ENCODE results near the gene PRKACA.

DNA sequence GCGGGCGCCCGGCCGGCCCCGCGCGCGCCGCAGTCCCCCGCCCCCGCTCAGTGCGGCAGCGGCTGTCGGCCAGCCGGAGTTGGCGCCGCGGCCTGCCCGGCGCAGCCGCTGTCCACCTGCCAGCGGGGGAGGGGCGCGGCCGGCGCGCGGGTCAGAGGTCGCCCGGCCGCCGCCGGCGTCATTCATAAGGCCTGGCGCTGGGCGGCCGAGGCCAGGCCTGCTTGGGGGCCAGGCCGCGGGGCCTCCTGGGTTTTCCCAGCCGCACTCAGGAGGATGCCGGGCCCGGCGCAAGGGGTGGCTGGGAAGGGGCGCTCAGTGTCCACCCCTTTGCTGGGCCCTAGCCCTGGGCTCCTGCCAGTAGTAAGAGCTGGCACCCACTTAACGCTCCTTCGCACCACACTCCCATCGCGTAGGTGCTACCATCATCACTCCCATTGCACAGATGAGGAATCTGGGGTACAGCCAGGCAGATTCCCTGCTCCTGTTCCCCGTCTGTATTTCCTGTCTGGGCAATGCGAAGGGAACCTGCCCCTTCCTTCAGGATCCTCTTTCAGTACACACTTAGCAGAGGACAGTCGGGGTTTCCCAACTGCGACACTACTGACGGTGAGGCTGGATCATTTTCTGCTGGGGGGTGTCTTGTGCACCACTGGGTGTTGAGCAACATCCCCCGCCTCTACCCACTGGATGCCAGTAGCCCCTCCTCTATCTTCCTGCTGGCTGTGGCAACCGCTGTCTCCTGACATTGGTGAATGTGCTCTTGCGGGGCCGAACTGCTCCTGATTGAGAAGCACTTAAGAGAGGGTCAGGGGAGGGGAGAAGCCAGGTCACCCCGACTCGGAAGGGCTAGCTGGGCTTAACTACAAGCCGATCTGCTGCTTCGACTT is 846 bp upstream of the PRKACA start:
- no peak for TF ChIP-seq EZH2phosphoT487 (IDR thresholded peaks at IDR 0.05; ENCODE audit: borderline replicate concordance, low read length)
- TF ChIP-seq, protein P1, sequence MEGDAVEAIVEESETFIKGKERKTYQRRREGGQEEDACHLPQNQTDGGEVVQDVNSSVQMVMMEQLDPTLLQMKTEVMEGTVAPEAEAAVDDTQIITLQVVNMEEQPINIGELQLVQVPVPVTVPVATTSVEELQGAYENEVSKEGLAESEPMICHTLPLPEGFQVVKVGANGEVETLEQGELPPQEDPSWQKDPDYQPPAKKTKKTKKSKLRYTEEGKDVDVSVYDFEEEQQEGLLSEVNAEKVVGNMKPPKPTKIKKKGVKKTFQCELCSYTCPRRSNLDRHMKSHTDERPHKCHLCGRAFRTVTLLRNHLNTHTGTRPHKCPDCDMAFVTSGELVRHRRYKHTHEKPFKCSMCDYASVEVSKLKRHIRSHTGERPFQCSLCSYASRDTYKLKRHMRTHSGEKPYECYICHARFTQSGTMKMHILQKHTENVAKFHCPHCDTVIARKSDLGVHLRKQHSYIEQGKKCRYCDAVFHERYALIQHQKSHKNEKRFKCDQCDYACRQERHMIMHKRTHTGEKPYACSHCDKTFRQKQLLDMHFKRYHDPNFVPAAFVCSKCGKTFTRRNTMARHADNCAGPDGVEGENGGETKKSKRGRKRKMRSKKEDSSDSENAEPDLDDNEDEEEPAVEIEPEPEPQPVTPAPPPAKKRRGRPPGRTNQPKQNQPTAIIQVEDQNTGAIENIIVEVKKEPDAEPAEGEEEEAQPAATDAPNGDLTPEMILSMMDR (IDR thresholded peaks at IDR 0.05; ENCODE audit: low read depth, low read length, poor library complexity, severe bottlenecking) = no peak
